Right kidney (tissue), 9 donors: Measurements from ENCODE around the gene PAGE5.

Experiments
- DNase-seq: peaks from one replicate; pipeline ENCODE4 v3.0.0-alpha.2; 2016
- long read RNA-seq, 8 donors: transcript quantifications; one replicate each; lab custom pipeline, GENCODE V29; 2026

Gene PAGE5
- long read RNA-seq, donor 1: 0 reads
- long read RNA-seq, donor 2: 0 reads
- long read RNA-seq, donor 3: 0 reads
- long read RNA-seq, donor 4: 0 reads
- long read RNA-seq, donor 5: 0 reads
- long read RNA-seq, donor 6: 0 reads
- long read RNA-seq, donor 7: 0 reads
- long read RNA-seq, donor 8: 0 reads

DNA sequence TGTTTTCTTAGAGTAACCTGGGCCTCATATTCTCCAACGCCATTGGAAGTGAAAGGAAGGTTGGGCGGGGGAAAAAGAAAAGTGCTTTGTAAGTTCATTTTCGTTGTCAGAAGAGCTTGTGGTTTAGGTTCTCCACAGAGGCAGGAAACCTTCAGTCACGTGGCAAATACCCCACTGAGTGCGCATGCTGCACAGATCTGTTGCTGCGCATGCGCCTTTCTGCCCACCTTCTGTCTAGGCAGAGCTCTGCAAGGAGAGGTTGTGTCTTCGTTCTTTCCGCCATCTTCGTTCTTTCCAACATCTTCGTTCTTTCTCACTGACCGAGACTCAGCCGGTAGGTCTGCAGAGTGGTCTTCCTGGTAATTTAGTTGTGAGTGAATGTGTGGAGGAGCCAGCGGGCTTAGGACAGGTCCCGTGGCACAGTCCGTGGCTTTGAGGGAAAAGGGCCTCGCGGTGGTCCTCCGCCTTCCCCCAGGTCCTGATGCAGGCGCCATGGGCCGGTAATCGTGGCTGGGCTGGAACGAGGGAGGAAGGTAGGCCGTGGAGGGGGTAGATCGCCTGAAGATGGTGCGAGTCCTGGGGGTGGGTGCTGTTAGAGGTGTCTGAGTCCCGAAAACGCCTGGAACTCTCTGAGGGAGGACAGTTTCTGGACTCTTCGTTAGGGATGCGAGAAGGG lies at the start of gene PAGE5:
TSS of gene PAGE5 (plus strand) at position 228 of the 676 bp plus-strand sequence. CDS start 1,037 bp downstream, outside the sequence.
- no peak for DNase-seq

DNA sequence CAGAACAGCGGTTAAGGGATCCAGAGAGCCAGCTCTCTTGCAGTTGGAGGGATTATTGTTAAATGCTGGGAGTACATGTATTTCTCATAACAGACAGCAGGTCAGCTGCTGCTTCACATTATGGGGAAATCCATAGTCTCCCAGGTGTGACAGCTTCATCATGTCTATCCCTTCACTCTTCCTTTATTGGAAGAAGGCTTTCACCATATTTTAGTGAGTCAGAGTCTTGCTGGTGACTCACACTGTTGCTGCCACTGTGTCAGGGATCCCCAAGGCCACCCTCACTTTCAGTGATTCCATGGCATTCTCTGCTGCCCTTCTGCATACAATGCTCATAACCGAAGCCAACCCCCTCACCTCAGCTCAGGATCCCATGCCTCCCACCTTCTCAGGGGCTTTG lies 32.9 kb upstream of the PAGE5 start:
- DNase-seq: no peak

DNA sequence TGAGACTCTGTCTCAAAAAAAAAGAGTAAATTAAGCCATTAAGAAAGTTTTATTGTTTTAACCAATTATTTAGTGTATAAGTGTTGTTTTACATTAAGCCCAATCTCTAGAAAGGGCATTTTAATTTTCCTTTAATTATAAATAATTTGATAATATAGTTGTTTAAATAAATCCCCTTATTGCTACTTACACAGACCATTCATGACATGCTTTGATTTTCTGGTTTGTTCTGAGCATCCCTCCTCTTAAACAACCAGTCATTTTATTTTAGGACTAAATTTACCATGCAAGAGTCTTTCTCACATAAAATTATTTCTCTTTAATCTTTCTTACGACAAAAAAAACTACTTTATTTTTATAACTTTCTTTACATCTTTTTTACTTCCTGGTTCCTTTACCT lies 23.5 kb upstream of the PAGE5 start:
- no peak for DNase-seq

DNA sequence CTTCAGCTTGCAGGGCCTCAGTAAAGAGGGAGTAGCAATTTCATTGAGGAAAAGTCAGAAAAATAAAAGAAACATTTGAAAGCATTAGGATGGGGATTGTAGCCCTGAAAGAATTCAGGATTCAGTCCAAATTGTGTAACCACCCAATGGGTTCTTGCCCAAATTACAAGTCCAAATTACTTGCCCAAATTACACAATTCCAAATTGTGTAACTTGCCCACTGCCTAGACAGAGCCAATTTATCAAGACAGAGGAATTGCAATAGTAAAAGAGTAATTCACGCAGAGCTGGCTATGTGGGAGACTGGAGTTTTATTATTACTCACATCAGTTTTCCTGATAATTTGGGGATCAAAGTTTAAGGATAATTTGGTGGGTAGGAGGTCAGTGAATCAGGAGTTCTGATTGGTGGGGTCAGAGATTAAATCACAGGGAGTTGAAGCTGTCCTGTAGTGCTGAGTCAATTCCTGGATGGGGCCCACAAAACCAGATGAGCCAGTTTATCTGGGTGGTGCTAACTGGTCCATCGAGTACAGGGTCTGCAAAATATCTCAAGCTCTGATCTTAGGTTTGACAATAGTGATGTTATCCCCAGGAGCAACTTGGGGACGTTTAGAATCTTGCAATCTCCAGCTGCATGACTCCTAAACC lies 18.1 kb upstream of the PAGE5 start:
- no peak for DNase-seq

- no peak for DNase-seq
These were observed 13.8 kb upstream of the PAGE5 start for GRCh38 chrX:55206162-55206941.

DNA sequence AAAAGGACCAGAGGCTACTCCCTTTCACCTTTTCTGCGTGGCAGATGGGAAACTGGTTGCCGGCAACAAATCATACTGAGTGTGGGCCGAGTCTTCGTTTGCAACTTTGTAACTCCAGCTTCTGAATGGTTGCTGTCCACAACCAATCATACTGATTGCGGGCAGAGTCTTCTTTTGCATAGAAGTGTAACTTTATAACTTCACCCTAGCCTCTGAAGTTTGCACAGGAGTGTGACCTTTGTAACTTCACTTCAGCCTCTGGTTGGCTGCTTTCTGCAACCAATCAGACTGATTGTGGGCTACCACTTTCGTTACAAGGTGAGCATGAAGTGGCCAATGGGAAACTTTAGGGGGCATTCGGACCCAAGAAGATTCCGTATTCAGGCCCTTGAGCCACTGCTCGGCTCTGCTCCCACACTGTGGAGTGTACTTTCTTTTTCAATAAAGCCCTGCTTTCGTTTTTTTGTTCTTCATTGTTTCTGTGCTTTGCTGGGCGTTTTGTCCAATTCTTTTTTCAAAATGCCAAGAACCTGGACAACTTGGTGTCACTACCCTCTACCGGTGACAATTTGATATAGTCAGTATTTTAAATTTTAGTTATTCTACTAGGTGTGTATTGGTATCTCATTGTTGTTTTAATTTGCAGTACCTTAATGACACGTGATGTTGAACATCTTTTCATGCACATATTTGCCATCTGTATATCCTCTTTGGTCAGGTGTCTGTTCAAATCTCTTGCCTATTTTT lies 9.0 kb upstream of the PAGE5 start:
- no peak for DNase-seq

- no peak for DNase-seq
These were observed 6.8 kb upstream of the PAGE5 start for GRCh38 chrX:55213381-55213780.

DNA sequence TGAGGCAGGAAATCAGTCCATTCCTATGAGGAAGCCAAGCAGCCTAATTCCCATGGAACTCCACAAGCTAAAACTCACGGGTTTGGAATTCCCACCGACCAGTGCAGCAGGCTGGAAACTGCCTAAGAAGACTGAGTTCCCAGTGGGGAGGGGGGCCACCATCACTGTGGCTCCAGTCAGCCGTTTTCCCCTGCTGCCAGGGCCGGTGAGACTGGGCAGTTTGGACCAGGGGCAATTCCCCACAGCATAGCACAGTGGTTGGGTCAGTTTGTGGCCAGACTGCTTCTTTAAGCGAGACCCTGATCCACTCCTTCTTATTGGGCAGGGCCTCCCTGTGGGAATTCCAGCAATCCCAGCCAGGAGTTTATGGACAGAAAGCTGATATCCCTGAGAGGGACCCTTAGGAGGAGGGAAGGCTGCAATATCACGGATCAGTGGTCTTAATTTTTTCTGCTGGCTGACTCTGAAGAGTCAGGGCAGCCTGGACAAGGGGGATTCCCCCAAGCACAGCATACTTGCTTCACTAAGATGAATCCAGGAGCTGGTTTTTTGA lies 20.7 kb downstream of the PAGE5 start:
- peak; percentile 3 for DNase-seq

DNA sequence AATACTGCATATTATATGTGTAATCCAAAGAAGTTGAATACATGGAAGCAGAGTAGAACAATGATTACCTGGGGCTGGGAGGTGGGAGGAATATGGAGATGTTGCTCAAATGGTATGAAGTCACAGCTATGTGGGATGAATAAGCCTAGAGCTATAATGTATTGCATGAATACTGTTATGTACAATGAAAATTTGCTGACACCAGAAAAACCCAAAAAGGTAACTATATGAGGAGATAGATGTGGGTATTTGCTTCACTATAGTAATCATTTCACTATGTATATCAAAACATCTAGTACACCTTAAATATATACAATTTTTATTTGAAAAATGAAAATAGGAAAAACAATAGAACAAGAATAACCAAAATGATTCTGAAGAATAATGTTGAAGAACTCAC lies 33.4 kb downstream of the PAGE5 start:
- DNase-seq: no peak

DNA sequence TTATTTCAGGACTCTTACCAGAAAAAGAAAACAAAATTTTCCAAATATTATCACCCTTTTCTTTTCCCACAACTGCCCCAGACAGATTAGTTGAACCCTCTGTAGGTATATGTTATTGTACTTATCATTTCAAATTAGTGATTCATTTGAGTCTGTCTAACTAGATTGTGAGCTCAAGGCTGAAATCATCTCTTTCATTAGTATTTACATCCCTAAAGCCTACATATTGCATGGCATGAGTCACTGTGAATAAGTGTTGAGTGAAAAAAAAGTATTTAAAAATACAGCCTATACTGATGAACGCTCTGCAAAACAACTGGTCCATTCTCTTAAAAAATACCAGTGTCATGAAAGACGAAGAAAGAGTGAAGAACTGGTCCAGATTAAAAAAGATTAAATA lies 40.7 kb downstream of the PAGE5 start:
- DNase-seq: no peak

DNA sequence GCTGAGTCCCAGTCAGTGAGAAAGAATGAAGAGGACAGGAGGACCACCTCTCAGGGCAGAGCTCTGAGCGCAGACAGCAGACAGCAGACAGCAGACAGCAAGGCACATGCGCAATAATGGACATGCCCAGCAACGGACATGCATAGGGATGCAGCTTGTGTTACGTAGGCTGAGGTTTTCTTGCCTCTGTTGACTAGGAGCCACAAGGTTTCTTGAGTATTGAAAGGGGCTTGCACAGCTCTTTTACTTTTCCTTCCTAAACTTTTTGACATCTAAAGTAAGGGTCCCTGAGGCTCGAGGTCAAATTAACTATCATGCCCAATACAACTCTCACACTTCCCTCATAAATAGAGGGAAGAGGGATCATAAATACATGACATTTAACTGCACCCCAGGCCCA lies 44.7 kb downstream of the PAGE5 start, which contains the start of gene PAGE3:
TSS of gene PAGE3 (minus strand) at position 101 of the 400 bp plus-strand sequence. CDS start 1,013 bp downstream, outside the sequence.
- DNase-seq: no peak
